GM18502 (cell line): ENCODE data around the gene HSD17B10.
"Not testable (repeated sequence)": the region's sequence is repeated elsewhere in the genome, so short reads cannot be mapped to it uniquely, and the experiment has no call there.

Experiments
- ATAC-seq: cut with Tn5 transposase; IDR thresholded peaks from one replicate; pipeline ENCODE4 v1.9.1; 2021; ENCODE audit warnings: mild to moderate bottlenecking; ENCODE audit not compliant: unreplicated experiment, poor library complexity

Gene HSD17B10

DNA sequence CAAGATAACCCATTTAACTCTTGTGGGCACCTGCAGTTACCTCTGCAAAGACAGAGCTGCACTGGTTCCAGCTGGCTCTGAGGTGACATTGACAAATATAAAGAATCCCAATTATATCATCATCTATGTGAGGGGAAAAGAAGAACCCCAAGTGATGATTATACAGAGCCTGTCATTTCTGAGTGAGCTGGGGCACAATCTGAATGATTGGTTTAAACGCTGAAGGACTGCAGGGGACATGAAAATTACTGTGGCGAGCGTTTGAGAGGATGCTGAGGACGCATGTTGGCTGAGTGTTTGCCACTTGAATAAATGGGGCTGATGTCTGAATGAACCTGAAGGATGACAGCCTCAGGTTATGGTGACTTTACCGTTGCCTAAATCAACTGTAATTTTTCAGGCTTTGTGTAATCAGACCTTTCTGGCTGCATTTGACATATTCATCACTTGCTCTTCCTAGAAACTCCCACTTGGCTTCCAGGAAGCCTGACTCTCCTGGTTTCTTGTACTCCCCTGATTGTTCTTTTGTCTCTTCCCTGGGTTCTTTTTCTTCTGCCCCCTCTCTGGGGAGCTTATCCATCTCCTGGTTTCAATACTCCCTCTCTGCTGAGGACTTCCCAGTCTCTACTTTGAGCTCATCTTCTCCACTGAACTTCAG is 4.1 kb upstream of the HSD17B10 start:
- no peak for ATAC-seq

- no peak for ATAC-seq
Observed at GRCh38 chrX:53437206-53437605, 3.0 kb upstream of the HSD17B10 start.

DNA sequence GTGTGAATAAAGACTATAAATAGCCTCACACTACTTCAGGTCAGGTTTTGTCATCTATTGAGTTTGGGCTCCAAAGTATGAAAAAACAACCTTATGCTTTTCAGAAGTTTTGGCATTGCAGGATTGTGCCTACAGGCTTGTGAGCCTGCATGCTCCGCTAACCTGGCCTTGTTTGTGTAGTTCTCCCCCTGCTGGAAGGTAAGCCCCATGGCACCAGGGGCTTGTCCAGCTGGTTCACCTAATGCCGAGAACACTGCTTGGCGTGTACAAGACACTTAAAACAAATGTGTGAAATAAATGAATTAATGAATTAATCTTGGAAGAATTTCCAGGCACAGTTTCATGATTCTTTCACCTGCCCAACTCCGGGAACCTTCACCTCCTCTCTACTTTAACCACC is 1.8 kb upstream of the HSD17B10 start:
- ATAC-seq = peak; percentile 88

- no peak for ATAC-seq
Observed at GRCh38 chrX:53430231-53430630, 3.9 kb downstream of the HSD17B10 start.

GRCh38 chrX:53429755-53430154 is 4.4 kb downstream of the HSD17B10 start:
- ATAC-seq = no peak

- no peak for ATAC-seq
Observed at GRCh38 chrX:53422861-53423306, 11.3 kb downstream of the HSD17B10 start, which contains the start of gene RIBC1. TSS of gene RIBC1 (plus strand) at chrX:53422873. CDS start at chrX:53426277, 3,404 bp downstream.

- ATAC-seq = peak; percentile 93
Observed at GRCh38 chrX:53422086-53422860, 11.9 kb downstream of the HSD17B10 start, which contains the start of gene SMC1A. TSS of gene SMC1A (minus strand) at chrX:53422654. CDS start at chrX:53422600, 54 bp downstream.

GRCh38 chrX:53421772-53422085 is 12.4 kb downstream of the HSD17B10 start:
- ATAC-seq = peak; percentile 20

DNA sequence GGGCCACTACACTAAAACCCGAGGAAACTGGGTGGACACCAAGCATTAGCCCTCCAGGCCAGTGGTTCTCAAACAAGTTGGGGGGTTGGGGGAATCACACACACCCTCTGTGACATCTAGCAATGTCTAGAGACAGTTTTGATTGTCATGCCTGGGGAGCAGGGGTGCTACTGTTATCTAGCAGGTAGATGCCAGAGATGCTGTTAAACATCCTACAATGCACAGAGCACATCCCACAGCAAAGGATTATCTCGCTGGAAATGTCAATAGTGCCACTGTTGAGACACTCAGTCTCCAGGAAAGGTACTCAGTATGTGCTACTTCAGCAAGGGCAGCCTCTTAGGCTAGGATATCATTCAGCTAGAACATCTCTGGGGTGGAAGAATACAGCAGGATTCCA is 13.0 kb downstream of the HSD17B10 start:
- ATAC-seq = no peak

GRCh38 chrX:53420351-53420750 is 13.8 kb downstream of the HSD17B10 start:
- not testable (repeated sequence) for ATAC-seq

DNA sequence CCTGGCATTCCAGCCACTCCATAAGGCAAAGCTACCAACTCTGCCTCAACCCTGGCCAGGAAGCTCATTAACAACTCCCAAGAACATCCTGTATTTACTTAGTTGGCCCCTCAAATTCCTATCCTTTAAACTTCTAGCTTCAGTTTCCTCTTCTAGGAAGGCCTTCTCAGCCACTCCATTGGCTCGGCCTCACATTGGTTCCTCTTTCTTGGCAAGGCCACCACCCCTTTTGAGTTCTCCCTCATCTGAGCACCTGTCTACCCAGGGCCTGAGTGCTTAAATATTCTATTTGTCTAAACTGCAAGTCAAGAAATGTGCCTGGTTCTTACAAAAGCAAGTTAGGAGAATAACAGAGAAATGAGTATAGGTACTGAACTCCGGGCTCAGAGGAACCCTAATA is 21.7 kb downstream of the HSD17B10 start:
- ATAC-seq = no peak

DNA sequence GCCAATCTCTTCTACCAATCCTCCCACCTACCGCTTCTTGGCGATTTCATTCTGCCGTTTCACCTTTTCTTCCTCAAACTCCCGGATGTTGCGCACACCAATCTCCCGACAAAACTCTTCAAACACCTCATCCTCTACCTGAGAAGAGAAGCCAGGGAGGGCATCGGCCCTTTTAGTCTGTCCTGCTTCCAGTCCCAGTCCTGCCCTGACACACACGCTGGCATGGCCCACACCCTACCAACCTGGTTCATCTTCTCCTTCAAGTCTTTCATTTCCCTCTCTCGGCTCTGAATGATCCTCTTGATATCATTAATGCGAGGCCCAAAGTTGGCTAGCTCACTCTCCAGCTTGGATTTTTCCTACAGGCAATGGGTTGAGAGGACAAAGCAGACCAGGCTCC is 30.6 kb downstream of the HSD17B10 start:
- no peak for ATAC-seq

GRCh38 chrX:53398216-53398615 is 36.0 kb downstream of the HSD17B10 start:
- ATAC-seq = no peak

DNA sequence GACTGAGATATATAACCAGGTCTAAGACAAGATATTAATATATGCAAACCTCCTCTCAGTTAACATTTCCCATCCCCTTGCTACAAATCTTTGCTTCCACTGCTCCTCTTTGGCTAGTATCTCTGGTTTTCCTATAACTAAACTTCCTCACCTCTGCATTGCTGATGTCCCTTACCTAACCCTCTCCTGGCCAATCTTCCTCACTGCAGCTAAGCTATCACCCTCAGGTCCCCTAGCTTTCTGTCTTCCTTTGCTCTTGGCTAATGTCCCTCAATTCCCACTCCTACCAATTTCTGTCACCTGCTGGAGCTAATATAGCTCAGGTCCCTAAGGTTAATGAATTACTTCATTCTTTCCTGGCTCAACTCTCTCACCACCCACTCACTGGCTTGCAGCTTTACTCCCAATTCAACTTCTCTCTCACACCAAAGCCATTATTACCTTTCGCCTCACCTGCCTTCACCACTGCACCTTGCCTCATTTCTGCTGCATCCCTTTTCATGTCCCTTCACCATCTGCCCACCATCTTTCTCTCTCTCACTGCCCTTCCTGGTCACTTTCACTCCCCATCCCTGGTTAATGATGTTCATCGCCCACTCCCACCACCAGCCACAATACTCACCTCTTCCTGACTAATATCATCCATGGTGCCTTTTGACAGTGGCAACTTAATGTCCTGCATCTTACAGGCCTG is 38.4 kb downstream of the HSD17B10 start:
- ATAC-seq = no peak

DNA sequence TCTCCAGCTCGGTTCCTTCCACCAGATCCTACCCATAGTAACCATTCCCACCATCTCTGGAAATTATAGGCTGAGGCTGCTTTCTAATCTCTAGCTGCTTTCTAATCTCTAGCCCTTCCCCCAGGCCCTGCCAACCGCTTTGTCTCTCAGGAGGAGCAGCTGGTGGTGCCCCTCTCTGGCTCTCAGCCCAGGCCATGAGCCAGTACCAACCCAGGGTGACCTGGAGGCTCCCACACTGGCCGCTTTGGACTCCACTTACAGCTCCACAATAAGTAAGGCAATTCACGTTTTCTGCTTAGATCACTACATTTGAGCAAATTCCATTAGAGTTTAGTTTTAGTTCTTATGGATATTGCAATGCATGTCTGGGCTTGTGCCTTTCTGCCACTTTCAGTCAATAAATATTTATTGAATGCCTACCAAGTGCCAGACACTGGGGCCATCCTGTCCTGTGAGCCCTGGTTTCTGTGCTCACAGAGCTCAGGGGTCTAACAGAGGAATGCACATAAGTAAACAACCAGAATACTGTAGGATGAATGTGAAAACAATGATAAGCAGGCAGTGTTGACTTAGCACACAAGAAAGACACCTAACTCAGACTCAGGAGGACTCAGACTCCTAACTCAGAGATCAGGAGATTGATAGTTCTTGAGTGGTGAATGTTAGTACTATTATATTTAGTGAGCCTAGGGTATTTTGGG is 50.6 kb downstream of the HSD17B10 start:
- ATAC-seq = no peak
